H9 (cell line): Measurements from ENCODE around the gene OLIG2. TPM values are rescaled to one million over a fixed set of nuclear protein-coding genes. Genes with fewer than 3 reads are reported as not detected.

Source experiments
- DNase-seq: peaks from one replicate; pipeline ENCODE4 v3.0.0-alpha.2; 2017
- H2AFZ ChIP-seq: one replicate; pipeline ENCODE4 v1.6.1; 2013; ENCODE audit warnings: mild to moderate bottlenecking, low read length, control low read depth, moderate library complexity
- H2AK5ac ChIP-seq: 2 replicates; pipeline ENCODE4 v1.6.1; 2013; ENCODE audit warnings: low read length, control low read depth, mixed read lengths; ENCODE audit not compliant: insufficient read length
- H2BK120ac ChIP-seq: one replicate; pipeline ENCODE4 v1.6.1; 2013; ENCODE audit warnings: low read depth, mild to moderate bottlenecking, low read length, control low read depth, inconsistent platforms; ENCODE audit not compliant: poor library complexity, severe bottlenecking
- H2BK12ac ChIP-seq: 2 replicates; pipeline ENCODE4 v1.6.1; 2013; ENCODE audit warnings: low read length, control low read depth, mixed read lengths, low read depth; ENCODE audit not compliant: insufficient read length
- H2BK15ac ChIP-seq: 2 replicates; pipeline ENCODE4 v1.6.1; 2013; ENCODE audit warnings: low read depth, low read length, control low read depth
- H2BK20ac ChIP-seq: one replicate; pipeline ENCODE4 v1.6.1; 2013; ENCODE audit warnings: low read depth, mild to moderate bottlenecking, low read length, control low read depth, inconsistent platforms; ENCODE audit not compliant: poor library complexity, severe bottlenecking
- H2BK5ac ChIP-seq: 2 replicates; pipeline ENCODE4 v1.6.1; 2013; ENCODE audit warnings: low read length, control low read depth, mixed read lengths; ENCODE audit not compliant: insufficient read length
- H3K14ac ChIP-seq: 2 replicates; pipeline ENCODE4 v1.6.1; 2013; ENCODE audit warnings: low read length, control low read depth; ENCODE audit not compliant: insufficient read depth
- H3K18ac ChIP-seq: 2 replicates; pipeline ENCODE4 v1.6.1; 2013; ENCODE audit warnings: low read depth, mild to moderate bottlenecking, mixed read lengths, low read length, control low read depth; ENCODE audit not compliant: insufficient read length
- H3K23ac ChIP-seq: 2 replicates; pipeline ENCODE4 v1.6.1; 2013; ENCODE audit warnings: low read length, control low read depth, mixed read lengths, low read depth; ENCODE audit not compliant: insufficient read length
- H3K23me2 ChIP-seq: 2 replicates; pipeline ENCODE4 v1.6.1; 2013; ENCODE audit warnings: low read depth, mild to moderate bottlenecking, mixed read lengths, low read length, control low read depth; ENCODE audit not compliant: insufficient read length, poor library complexity, severe bottlenecking
- H3K27ac ChIP-seq: 2 replicates; pipeline ENCODE4 v1.5.1; 2013; ENCODE audit warnings: low read length, control low read depth, mixed read lengths, low read depth; ENCODE audit not compliant: insufficient read length
- H3K27me3 ChIP-seq: 2 replicates; pipeline ENCODE4 v1.6.1; 2013; ENCODE audit warnings: low read length, control low read depth, inconsistent platforms; ENCODE audit not compliant: insufficient read depth
- H3K4ac ChIP-seq: 2 replicates; pipeline ENCODE4 v1.6.1; 2013; ENCODE audit warnings: low read depth, mild to moderate bottlenecking, control low read depth, inconsistent platforms, low read length, moderate library complexity
- H3K4me1 ChIP-seq: 2 replicates; pipeline ENCODE4 v1.6.1; 2013; ENCODE audit warnings: low read length, control low read depth, inconsistent platforms; ENCODE audit not compliant: insufficient read depth
- H3K4me2 ChIP-seq: 2 replicates; pipeline ENCODE4 v1.6.1; 2013; ENCODE audit warnings: low read length, control low read depth, mixed read lengths; ENCODE audit not compliant: insufficient read length, insufficient read depth
- H3K56ac ChIP-seq: 2 replicates; pipeline ENCODE4 v1.6.1; 2013; ENCODE audit warnings: low read depth, mild to moderate bottlenecking, mixed read lengths, low read length, control low read depth; ENCODE audit not compliant: insufficient read length
- H3K79me1 ChIP-seq: 2 replicates; pipeline ENCODE4 v1.6.1; 2013; ENCODE audit warnings: low read depth, mild to moderate bottlenecking, moderate library complexity, low read length, control low read depth, inconsistent platforms; ENCODE audit not compliant: insufficient read depth, poor library complexity, severe bottlenecking
- H3K79me2 ChIP-seq: 2 replicates; pipeline ENCODE4 v1.6.1; 2013; ENCODE audit warnings: low read length, control low read depth, inconsistent platforms; ENCODE audit not compliant: insufficient read depth
- H3K9ac ChIP-seq: 2 replicates; pipeline ENCODE4 v1.6.1; 2013; ENCODE audit warnings: low read length, control low read depth, mixed read lengths; ENCODE audit not compliant: insufficient read length; ENCODE audit errors: extremely low read depth
- H3K9me3 ChIP-seq: one replicate; pipeline ENCODE4 v1.6.1; 2013; ENCODE audit warnings: low read depth, low read length, inconsistent platforms; ENCODE audit not compliant: control insufficient read depth
- H3T11ph ChIP-seq: one replicate; pipeline ENCODE4 v1.6.1; 2013; ENCODE audit warnings: mild to moderate bottlenecking, low read length, control low read depth, inconsistent platforms
- H4K20me1 ChIP-seq: one replicate; pipeline ENCODE4 v1.6.1; 2013; ENCODE audit not compliant: control insufficient read depth, insufficient read length, insufficient read depth
- H4K5ac ChIP-seq: 2 replicates; pipeline ENCODE4 v1.6.1; 2013; ENCODE audit warnings: low read depth, mild to moderate bottlenecking, mixed read lengths, low read length, control low read depth; ENCODE audit not compliant: insufficient read length
- H4K8ac ChIP-seq: replicated peaks from 2 replicates; pipeline ENCODE4 v1.6.1; 2013; ENCODE audit warnings: low read length, control low read depth, mixed read lengths, low read depth; ENCODE audit not compliant: insufficient read length
- H4K91ac ChIP-seq: 2 replicates; pipeline ENCODE4 v1.6.1; 2013; ENCODE audit warnings: low read depth, mild to moderate bottlenecking, moderate library complexity, mixed read lengths, low read length, control low read depth; ENCODE audit not compliant: insufficient read length
- H3K27ac Mint-ChIP-seq, 3 experiments: 2 replicates in 2 of 3; 3 replicates in 1 of 3; pipeline ENCODE4 v1.8.0; 2020 to 2021; ENCODE audit warnings: mixed read lengths in 3 of 3, mild to moderate bottlenecking in 1 of 3, moderate library complexity in 1 of 3
- H3K27me3 Mint-ChIP-seq: 2 replicates; pipeline ENCODE4 v1.8.0; 2021; ENCODE audit warnings: low read depth, mild to moderate bottlenecking, moderate library complexity, mixed read lengths
- H3K36me3 Mint-ChIP-seq, 3 experiments: 2 replicates in 2 of 3; 3 replicates in 1 of 3; pipeline ENCODE4 v1.8.0; 2020 to 2021; ENCODE audit warnings: low read depth in 3 of 3, mixed read lengths in 3 of 3; ENCODE audit not compliant: insufficient read depth in 1 of 3
- H3K4me1 Mint-ChIP-seq, 2 experiments: 2 replicates each; pipeline ENCODE4 v1.8.0; 2020; ENCODE audit warnings: mixed read lengths in 2 of 2
- H3K4me3 Mint-ChIP-seq, 2 experiments: 2 replicates in 1 of 2; 3 replicates in 1 of 2; pipeline ENCODE4 v1.8.0; 2020 to 2021; ENCODE audit warnings: mild to moderate bottlenecking in 2 of 2, mixed read lengths in 2 of 2, moderate library complexity in 1 of 2
- H3K9me3 Mint-ChIP-seq, 2 experiments: 2 replicates in 1 of 2; 3 replicates in 1 of 2; pipeline ENCODE4 v1.8.0; 2020; ENCODE audit warnings: mild to moderate bottlenecking in 2 of 2, mixed read lengths in 2 of 2, moderate library complexity in 1 of 2
- WGBS: extraction: QIAGEN DNeasy Blood & Tissue Kit; methylation state at CpG from one replicate; pipeline ENCODE4 v1.1.7; 2013; ENCODE audit warnings: missing lambda C conversion rate, low lambda C conversion rate, mixed read lengths; ENCODE audit not compliant: insufficient read length; ENCODE audit errors: extremely low coverage; 5-methylcytosine and 5-hydroxymethylcytosine counted together
- total RNA-seq: library from RNA; stranded (reverse); gene quantifications from 2 replicates; pipeline ENCODE4 v1.2.1, GENCODE V29; 2021
- TF ChIP-seq, protein P1 (sequence below): fragments of 200-600 bp; sonication (generic); conservative IDR thresholded peaks from 3 replicates; pipeline ENCODE4 v1.8.0; 2021; ENCODE audit warnings: antibody characterized with exemption, mild to moderate bottlenecking

Gene OLIG2
- total RNA-seq, 1 experiment from 2014 or later, result 1.4 TPM

DNA sequence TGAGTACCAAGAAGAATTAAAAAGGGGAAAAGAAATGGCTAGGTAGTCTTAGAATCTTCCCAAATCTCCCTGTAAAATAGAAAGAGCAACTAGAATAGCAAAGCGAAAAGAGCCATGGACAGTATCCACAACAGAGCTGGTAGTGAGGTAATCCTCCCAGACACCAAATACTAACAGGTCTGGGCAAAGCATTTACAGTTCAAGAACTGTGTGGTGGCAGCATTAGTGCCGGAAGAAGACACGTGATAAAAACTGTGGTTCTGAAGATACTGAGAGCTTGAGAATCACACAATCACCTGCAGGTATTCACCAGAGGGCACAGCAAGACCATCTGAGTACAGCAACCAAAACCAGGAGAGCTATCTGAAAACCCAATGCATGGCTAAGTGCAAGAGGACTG, 31.8 kb upstream of the OLIG2 start:
- Histone ChIP-seq H3K18ac (no peak overlapping the region), H3K9ac (no peak overlapping the region), H3K27ac (no peak overlapping the region), H4K20me1 (no peaks in the 10 kb centered on the region), H2AFZ (no peak overlapping the region), H3K79me1 (no peaks in the 10 kb centered on the region), H3K56ac (no peak overlapping the region), H4K91ac (no peak overlapping the region), H4K8ac (no peak overlapping the region), H3K4me2 (no peak overlapping the region), H3K23me2 (no peaks in the 10 kb centered on the region), H2BK120ac (no peak overlapping the region), H3K9me3 (no peaks in the 10 kb centered on the region), H3K4me1 (no peaks in the 10 kb centered on the region), H2BK20ac (no peak overlapping the region), H2BK12ac (no peak overlapping the region), H3K79me2 (no peaks in the 10 kb centered on the region), H3K23ac (no peak overlapping the region), H2BK15ac (no peak overlapping the region), H3T11ph (no peak overlapping the region), H4K5ac (no peak overlapping the region), H2BK5ac (no peak overlapping the region), H3K14ac (no peak overlapping the region), H3K4ac (no peak overlapping the region), H2AK5ac (no peak overlapping the region), H3K27me3 (no peaks in the 10 kb centered on the region)
- WGBS, result no CpG with 5 or more reads among the region's 3 CpGs
- TF ChIP-seq, protein P1, sequence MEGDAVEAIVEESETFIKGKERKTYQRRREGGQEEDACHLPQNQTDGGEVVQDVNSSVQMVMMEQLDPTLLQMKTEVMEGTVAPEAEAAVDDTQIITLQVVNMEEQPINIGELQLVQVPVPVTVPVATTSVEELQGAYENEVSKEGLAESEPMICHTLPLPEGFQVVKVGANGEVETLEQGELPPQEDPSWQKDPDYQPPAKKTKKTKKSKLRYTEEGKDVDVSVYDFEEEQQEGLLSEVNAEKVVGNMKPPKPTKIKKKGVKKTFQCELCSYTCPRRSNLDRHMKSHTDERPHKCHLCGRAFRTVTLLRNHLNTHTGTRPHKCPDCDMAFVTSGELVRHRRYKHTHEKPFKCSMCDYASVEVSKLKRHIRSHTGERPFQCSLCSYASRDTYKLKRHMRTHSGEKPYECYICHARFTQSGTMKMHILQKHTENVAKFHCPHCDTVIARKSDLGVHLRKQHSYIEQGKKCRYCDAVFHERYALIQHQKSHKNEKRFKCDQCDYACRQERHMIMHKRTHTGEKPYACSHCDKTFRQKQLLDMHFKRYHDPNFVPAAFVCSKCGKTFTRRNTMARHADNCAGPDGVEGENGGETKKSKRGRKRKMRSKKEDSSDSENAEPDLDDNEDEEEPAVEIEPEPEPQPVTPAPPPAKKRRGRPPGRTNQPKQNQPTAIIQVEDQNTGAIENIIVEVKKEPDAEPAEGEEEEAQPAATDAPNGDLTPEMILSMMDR, result no peak
- Mint-ChIP-seq H3K36me3 (peaks cover 0 to 7% (median 3%) of the 10 kb centered on the region in 3 experiments; a peak in 3 of 7 replicates), H3K4me3 (no peak overlapping the region), H3K9me3 (peaks cover 6 to 9% of the 10 kb centered on the region in 2 experiments; a peak in 4 of 5 replicates), H3K27me3 (peaks cover 2% of the 10 kb centered on the region; the same call in 1 of the 2 replicates), H3K27ac (no peak overlapping the region; a peak in 1 of 7 replicates), H3K4me1 (peaks cover 18 to 30% of the 10 kb centered on the region in 2 experiments)
- DNase-seq, result no peak
